ENCODE measurements around the gene IL1RAPL2.

- TF ChIP-seq CTCF (IDR thresholded peaks at IDR 0.05) = no peak
- no peak for TF ChIP-seq EP300 (IDR thresholded peaks at IDR 0.05)
These were observed 1079.8 kb downstream of the IL1RAPL2 start for GRCh38 chrX:105645667-105646357.
